GM19455 (cell line): ENCODE results near the gene PRR35.
A peak's percentile ranks its signal among the peaks of the same experiment; 100 is the strongest.

Experiments
- ATAC-seq: cut with Tn5 transposase; IDR thresholded peaks from one replicate; pipeline ENCODE4 v1.9.1; 2021; ENCODE audit not compliant: unreplicated experiment

Gene PRR35

DNA sequence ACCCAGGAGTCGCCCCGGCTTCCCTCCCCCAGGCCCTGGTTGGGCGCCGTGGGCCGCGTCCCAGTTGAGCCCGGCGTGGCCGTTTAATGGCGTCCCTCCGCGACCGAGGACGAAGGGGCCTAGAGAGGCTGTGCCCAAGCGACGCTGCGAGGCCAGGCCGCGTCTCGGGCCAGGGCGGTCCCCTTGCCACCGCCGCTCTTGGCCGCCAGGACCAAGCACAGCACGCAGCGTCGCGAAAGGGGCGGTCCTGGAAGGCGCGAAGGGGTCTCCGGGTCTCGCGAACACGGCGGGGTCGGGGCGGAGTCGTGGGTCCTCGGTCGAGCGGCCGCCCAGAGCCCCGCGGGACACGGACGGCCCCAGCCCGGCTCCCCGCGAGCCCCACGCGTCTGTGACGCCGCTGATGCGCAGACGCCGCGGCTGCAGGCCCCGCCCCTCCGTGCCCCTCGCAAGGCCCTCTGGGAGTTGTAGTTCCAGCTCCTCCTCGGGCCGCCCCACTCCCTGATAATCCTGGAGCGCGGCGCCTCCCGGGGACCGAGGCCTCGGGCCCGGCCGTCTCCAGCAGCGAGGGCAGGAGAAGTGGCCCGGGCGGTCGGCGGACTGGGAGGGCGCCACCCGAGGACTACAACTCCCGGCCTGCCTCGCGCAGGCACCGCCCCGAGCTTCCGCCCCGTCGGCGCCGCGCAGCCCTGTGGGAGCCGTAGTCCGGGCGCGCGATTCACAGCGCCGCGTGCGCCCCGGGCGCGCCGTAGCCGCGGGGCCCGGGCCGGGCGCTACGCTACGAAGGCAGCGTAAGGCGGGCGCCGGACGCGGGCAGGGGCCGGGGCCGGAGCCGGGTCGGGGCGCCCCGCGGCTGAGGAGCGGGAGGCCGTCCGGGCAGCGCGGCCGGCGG lies 32.9 kb upstream of the PRR35 start, which contains the start of gene CAPN15:
CAPN15 (plus strand) TSS at position 698 of the 889 bp plus-strand sequence. CDS start 19,127 bp downstream, outside the sequence.
- ATAC-seq = peak; percentile 59

DNA sequence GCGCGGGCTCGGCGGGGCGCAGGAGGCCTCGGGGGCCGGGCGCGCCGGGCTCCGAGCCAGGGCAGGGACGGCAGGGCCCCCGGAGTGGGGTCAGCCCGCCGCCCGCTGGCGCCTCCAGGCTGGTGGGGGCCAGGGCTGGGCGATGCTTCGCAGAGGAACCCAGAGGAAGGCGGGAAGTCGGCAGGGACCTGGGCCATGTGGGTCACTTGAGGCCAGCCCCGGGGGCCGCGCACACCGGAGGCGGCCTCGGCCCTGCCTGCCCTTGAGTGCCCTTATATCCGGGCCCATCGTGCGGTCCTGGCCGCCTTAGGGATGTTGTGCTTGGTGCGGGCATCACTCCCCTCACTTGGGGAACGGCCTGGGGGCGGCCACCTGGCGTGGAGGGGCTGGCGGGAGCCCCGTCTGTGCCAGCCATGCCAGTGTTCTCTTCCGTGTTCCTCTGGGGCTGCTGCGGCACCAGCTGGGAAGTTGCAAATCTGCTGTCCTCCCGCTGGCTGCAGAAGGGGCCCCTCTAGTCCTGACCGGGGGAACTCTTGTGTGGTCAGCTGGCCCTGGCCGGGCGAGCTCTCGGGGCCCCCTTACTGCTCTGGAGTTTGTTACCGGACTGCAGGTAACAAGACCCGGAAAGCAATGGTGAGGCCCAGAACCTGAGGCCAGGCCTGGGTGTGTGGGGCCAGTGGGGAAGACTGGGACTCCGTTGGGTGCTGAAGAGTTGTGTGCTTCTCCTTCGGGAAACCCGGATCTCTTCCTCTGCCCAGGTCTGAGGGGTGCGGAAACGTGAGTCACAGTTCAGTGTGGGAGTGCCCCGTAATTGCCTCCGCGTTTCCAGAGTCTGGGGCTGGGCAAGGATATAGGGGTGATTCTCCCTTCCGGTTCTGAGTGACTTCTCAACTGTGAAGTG lies 31.8 kb upstream of the PRR35 start:
- peak; percentile 5 for ATAC-seq

DNA sequence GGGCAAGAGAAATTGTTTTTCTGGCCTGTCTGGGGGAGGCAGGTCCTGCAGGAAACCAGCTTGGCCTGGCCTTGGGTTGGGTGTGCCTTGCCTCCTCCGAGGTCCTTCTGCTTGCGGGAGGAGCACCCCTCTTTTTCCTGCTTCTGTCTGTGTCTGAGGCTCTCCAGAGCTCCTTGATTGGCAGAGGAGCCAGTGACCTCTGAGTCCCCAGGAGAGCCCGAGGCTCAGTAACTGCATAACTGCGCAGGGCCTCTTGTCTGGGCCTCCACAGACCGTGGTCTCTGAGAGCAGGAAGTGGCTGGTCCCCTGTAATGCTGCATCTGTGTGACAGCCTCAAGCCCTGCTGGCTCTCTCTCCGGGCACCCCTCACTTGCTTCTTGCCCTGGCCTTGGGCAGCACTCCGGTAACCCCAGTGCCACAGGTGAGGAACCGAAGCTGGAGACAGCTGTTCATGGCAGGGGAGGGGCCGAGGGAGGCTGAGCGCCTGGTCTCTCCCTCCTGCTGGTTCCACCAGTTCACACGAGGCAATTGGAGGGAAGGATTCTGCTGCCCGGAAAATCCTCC lies 31.1 kb upstream of the PRR35 start:
- no peak for ATAC-seq

DNA sequence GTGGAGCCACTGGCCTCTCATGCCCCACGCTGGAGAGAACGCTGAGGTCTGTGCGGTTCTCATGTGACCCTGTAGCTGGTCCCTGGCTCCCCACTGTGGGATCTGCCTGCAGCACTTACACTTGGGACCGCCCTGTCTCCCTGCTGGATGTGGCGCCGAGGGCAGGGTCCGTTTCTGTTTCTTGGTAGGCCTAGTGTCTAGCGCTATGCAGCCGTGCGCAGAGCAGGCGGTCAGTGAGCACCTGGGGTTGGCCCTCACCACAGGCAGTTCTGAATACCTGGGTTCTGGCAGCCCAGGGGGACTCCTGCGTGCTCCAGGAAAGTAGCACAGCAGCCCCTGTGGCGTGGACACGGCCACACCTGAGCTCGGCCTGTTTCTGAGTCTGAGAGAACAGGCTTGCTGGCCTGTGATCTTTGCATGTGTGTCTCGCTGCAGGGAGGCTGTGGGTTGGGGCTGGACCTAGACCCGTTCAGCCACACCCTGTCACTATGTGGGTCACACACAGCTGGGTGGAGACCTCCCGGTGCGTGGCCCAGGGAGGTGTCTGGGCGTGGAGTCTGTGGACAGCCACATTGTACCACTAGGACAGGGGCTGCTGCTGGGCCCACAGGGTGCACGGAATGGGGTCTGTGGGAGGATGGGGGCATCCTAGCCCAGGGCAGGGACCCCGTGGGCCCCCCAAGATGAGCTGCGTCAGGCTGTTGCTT lies 29.9 kb upstream of the PRR35 start:
- ATAC-seq = no peak

DNA sequence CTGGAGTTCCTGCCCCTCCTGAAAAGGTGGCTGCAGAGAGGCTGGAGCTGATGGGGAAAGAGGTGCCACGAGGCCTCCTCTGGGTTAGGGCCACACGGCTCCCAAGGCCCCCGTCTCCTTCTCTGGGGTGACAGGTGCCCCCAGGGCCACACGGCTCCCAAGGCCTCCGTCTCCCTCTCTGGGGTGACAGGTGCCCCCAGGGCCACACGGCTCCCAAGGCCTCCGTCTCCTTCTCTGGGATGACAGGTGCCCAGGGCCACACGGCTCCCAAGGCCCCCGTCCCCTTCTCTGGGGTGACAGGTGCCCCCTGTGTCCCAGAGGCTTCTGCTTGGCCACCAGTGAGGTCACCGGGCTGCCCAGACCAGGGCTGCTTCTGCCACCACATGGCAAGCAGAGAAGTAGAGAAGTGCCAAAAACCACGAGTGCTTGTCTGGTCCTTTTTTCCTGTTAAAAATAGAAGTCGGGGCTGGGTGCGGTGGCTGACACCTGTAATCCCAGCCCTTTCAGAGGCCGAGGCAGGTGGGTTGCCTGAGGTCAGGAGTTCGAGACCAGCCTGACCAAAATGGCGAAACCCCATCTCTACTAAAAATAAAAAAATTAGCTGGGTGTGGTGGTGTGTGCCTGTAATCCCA lies 28.6 kb upstream of the PRR35 start:
- no peak for ATAC-seq

DNA sequence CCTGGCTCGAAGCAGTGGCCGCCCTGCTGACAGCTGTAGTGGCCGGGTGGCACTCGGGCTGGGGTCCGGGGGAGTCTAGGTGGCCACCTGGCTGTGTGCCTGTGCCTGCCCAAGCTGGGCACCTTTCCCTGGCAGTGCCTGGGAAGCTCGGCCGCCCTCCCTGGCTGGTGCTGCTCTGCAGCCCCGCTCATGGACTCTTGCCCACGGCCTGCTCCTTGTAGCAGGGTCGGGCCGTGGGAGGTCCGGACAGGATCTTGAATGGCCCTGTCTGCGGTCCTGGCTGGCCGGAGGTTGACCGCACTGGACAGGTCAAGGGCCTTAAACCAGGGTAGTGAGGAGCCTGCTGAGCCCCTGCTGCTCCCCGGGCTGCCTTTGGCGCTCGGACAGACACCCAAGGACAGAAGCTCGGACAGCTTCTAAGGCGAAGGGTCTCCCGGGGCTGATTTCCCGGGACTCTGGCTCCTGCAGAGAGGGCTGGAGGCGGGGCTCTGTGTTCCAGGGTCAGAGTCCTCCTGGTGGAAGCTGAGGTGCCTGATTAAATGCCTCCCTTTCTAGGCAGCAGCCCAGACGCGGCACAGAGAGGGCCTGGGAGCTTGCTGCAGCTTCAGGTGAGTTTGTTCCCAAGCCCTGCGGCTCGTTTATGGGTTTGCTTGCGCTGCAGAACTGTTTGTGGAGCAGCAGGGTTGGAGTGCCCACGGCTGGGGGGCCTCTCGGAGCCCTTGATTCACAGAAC lies 26.6 kb upstream of the PRR35 start:
- no peak for ATAC-seq

DNA sequence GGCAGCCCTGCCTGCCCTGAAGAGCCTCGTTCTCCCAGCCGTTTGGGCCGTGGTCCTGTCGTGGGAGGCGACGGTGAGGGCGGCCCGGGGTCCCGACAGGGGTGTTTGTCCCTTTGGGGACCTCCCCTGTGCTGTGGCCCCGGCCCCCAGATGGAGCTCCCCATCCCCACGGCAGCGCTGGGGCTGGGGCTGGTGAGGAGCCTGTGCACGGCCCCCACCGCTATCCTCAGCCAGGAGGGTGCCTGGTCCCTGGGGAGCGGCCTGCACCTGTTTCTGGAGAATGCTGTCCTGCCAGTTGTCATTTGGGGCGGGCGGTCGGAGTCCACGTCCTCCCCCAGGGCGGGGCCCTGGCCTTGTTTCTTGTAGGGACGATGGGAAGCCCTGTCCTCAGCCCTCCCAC lies 26.1 kb upstream of the PRR35 start:
- ATAC-seq = no peak

DNA sequence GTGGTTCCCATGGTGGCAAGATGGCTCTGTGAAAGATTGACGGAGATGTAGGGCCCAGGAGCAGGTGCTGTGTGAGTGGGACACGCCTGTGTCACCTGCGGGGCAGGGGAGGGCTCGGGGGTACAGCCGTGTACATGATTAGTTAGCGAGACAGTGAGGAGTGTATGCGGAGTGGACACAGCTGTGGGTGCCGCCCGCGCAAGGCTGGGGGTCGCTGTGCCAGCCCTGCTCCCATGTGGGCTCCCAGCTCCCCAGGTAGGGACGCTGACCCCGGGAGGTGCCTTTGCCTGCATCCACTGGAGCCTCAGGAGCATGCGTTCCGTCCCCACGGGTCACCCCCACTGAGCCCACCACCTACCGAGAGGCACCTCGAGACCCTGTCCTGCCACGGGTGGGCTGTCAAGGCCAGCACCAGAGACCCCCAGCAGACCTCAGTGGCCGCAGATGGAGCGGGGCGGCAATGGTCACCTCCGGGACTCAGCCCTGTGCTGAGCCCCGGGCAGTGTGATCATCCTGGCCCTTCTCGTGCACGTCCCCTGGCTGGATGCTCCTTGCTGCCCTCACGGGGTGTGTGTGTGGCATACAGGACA lies 25.2 kb upstream of the PRR35 start:
- no peak for ATAC-seq

DNA sequence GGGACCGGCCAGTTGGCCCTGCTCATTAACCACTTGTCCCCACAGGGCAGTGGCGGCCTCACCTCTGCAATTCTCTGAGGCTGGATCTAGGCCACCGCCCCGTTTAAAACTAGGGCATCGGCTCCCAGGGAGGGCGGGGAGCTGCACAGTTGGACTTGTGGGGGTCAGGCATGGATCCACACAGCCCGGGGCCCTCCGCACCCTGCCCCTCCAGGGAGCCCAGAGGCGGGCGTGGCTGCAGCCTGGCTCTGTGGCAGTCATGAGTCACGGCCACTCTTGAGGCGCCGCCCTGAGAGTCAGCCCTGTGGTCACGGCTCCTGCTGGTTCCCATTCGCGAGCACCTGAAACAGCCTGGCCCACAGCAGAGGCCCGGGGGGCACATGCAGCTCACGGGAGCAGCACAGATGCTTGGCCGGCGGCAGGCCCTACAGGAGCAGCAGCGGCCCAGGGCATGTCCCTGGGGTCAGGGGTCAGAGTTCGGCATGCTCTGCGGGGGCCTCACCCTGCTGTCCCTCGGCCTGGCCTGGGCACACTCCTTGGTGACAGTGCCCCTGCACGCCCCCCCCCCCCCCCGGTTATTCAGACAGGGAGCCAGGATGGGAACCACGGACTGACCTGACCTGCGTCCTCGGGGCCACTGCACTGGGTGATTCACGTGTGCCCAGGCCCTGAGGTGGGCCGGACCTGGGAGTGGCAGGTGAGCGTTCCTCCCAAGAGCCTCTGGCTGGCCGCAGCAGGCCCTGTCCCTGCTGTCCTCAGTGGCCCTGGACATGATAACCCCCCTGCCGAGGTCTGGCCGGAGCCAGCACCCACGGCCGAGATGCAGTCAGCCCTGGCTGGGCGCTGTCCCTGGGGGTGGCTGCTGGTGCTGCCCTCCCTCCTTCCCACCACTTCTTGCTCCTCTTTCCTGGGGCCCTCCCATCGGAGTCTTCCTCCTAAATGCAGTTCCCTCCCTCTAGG lies 24.5 kb upstream of the PRR35 start:
- no peak for ATAC-seq

DNA sequence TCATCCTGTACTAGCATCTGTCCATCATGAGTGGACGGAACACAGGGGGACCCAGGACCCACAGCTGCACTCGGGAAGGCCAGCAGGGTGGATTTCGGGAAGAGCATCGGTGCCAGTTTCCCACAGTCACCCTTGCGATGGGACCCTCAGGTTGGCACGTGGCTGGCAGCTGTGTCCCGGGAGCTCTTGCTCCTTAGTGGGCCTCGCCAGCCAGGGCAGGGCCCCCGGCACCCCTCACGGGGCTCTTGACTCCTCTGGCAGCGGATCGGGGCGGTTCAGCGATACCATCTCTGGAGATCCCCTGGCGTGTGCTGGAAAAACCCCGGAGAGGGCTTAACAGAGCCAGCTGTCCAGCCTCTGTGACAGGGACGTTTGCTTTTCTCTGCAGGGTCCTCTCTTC lies 23.4 kb upstream of the PRR35 start:
- ATAC-seq = no peak

DNA sequence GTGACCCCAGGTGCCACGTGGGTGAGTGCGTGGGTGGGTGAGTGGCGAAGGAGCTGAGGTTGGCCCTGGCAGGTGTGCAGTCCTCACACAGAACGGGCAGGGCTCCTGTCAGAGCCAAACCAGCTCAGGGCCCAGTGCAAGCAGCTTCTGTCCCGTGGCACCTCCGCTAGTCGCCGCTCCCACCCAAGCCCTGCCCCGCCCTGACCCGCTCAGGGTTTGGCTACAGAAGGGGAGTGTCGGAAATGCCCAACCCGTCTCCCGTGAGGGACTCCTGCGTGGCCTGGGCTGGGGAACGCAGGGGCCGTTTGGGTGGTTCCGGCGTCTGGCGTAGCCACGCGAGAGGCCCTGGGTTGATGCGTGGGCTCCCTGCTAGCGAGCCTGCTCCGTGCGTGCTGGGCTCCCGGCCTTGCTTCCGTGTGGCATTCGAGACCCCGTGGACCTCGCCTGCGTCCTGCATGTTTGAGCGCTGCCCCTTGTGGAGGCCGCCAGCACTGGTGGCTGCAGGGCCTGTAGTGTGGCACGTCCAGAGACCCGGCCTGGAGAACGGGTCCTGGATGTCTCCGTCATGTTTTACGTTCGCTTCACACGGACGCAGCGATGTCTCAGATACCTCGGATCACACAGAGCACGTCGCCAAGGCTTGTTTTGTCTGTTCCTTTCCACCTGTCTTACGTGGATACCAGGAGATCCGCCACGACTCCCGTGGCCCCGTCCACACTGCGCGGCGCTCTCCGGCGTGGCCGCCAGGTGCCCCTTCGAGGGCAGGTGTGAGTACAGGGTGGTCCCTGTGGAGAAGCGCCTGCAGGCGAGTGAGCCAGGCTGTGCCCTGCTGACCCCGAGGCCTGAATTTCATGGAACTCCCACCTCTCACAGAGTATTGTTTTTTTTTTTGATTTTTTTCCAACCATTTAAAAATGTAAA lies 22.5 kb upstream of the PRR35 start:
- no peak for ATAC-seq

DNA sequence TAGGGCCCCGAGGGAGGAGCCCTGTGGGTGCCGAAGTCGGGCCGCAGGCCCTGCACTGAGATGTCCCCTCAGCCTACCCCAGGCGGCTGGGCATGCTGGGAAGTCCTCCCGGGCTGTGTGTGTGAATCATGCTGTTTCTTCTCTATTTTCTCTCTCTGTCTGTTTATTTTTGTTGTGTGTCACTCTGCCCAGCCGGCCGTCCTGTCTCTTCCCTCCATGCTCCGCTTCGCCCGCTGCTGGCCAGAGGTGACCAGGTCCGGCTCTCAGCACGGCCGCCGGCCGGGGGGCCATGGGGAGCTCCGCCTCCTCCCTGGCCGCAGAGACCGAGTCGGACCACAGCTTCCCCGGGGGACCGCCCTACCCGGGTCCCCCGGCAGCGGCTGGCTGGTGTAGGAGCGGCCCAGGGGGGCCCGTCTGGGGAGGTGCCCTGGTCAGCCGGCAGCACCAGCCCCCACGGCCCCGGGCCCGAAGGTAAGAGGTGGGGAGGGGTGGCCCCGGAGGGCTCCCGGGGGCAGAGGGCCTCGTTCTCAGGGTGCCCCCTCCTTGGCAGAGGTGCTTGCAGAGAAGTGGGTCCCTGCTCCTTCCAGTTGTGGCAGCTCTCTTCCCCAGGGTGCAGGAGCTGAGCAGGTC lies 20.2 kb upstream of the PRR35 start:
- ATAC-seq = no peak

DNA sequence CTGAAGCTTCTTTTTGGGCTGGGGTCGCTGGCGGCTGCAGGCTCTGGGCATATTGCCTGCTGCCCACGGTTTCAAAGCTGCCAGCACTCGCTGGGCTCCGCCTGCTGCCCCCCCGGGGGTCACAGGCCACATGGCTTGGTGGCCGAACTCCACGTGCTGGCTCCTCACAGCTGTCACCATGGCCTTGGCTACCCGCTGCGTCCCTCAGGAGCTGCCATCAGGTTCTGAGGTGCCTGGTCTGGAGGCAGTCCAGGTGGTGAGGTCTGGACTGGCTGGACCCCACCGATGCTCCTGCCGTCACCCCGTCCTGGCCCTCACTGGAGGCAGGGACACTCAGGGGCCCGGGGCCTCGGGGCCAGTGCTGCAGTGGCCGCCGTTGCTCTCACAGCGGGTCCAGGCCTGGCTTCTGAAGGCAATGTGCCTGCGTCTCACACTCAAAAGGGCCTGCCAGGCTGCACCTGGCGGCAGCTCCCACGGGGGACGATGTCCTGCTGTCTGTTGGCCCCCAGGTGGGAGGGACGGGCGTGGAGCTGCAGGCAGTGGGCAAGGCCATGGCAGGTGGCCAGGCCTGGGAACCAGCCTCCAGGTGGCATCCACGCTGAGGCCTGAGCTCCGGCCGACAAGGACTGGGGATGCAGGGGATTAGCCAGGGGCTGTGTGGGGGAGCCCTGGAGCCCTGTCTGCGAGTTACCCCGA lies 19.4 kb upstream of the PRR35 start:
- no peak for ATAC-seq

DNA sequence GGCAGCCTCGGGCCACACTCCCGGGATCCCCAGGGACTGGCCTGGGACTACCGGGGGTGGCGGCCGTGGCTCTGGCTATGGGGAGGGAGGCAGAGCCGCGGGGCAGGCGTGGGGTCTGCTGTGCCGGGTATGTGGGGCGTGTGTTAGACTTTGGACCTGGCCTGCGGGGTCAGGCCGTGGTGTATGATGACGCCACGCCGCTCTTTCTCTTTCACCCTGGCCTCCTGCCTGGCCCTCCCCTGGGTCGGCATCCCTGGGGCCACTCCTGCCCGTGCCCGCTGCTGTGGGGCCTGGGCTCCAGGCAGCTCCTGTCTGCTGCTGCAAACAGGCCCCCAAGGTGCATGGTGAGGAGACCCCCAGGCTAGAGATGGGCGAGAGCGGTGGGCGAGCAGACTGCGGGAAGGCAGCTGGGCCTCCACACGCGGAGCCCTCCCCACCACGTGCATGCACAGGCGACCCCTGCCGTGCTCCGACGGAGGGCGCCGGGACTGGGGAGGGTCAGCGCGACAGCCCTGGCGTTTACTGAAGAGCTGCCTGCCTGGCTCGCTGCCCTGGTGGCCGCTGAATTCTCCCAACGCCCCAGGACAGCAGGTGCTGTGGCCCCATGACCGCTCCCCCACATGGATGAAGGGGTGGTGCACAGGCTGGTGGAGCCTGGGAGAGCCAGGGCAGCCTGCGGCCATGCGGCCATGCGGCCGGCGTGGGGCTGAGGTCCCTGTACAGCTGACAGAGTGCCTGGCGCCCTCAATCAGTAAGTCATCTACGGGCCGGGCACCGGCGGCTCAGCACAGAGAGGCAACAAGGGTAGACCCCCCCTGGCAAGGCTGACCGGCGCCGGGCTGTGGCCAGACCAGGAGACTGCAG lies 16.7 kb upstream of the PRR35 start:
- no peak for ATAC-seq

DNA sequence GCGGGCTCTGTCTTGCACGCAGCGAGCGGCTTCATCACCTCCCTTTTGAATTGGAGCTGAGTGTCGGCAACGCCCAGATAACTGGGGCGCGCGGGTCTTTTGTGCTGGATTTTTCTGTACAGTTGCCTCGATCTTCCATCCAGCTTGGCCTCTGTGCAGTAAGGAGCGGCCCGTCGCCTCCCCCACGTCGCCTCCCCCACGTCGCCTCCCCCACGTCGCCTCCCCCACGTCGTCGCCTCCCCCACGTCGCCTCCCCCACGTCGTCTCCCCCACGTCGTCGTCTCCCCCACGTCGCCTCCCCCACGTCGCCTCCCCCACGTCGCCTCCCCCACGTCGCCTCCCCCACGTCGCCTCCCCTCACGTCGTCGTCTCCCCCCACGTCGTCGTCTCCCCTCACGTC lies 15.7 kb upstream of the PRR35 start:
- ATAC-seq = no peak
